SK-N-MC (cell line): ENCODE data around the gene MAPK8.

ENCODE experiments used
- EZH2 ChIP-seq: fragments of 200-600 bp; sonication (generic); IDR thresholded peaks from one replicate; pipeline ENCODE4 v1.6.1; 2017; ENCODE audit warnings: antibody characterized with exemption
- POLR2AphosphoS5 ChIP-seq: IDR thresholded peaks from 2 replicates; pipeline ENCODE4 v1.6.1; 2012; ENCODE audit warnings: mild to moderate bottlenecking, low read depth, low read length, borderline replicate concordance

GRCh38 chr10:48330269-48330668, 23.8 kb downstream of the MAPK8 start:
- TF ChIP-seq POLR2AphosphoS5 (no peak), EZH2 (no peak)
